ENCODE data around the gene ATP2C2.
"Not testable (repeated sequence)": the region's sequence is repeated elsewhere in the genome, so short reads cannot be mapped to it uniquely, and the experiment has no call there.

Gene ATP2C2

GRCh38 chr16:84450176-84450865 lies 82.0 kb downstream of the ATP2C2 start:
- H3K9me3 ChIP-seq (ENCODE audit: insufficient read depth, low read depth, low read length): no peaks in the 10 kb centered on the region
- H3K4me3 ChIP-seq (ENCODE audit: low read length): no peak overlapping the region
- no peaks in the 10 kb centered on the region for H3K4me1 ChIP-seq (ENCODE audit: insufficient read depth, low read length)
- H3K27me3 ChIP-seq (ENCODE audit: insufficient read depth, low read length): no peaks in the 10 kb centered on the region
- no peak overlapping the region for H3K9ac ChIP-seq (ENCODE audit: low read depth, low read length)
- H3K27ac ChIP-seq (ENCODE audit: low read length): no peak overlapping the region
- no peaks in the 10 kb centered on the region for H3K36me3 ChIP-seq (ENCODE audit: insufficient read depth, low read depth, low read length)

GRCh38 chr16:84451010-84451676 lies 82.8 kb downstream of the ATP2C2 start:
- not testable (repeated sequence) for H3K4me3 ChIP-seq (ENCODE audit: low read length); H3K27ac ChIP-seq (ENCODE audit: low read length); H3K9me3 ChIP-seq (ENCODE audit: insufficient read depth, low read depth, low read length); H3K36me3 ChIP-seq (ENCODE audit: insufficient read depth, low read depth, low read length); H3K9ac ChIP-seq (ENCODE audit: low read depth, low read length); H3K4me1 ChIP-seq (ENCODE audit: insufficient read depth, low read length); H3K27me3 ChIP-seq (ENCODE audit: insufficient read depth, low read length)

GRCh38 chr16:84451781-84452180 lies 83.4 kb downstream of the ATP2C2 start:
- H3K9ac ChIP-seq (ENCODE audit: low read depth, low read length): no peak overlapping the region
- H3K4me1 ChIP-seq (ENCODE audit: insufficient read depth, low read length): no peaks in the 10 kb centered on the region
- no peak overlapping the region for H3K4me3 ChIP-seq (ENCODE audit: low read length)
- no peaks in the 10 kb centered on the region for H3K27me3 ChIP-seq (ENCODE audit: insufficient read depth, low read length)
- H3K27ac ChIP-seq (ENCODE audit: low read length): no peak overlapping the region
- no peaks in the 10 kb centered on the region for H3K9me3 ChIP-seq (ENCODE audit: insufficient read depth, low read depth, low read length)
- H3K36me3 ChIP-seq (ENCODE audit: insufficient read depth, low read depth, low read length): no peaks in the 10 kb centered on the region

- Histone ChIP-seq H3K4me1 (ENCODE audit: insufficient read depth, low read length) (no peaks in the 10 kb centered on the region), H3K36me3 (ENCODE audit: insufficient read depth, low read depth, low read length) (no peaks in the 10 kb centered on the region)
These were observed 84.9 kb downstream of the ATP2C2 start for GRCh38 chr16:84453061-84453752.

GRCh38 chr16:84454611-84455010 lies 86.3 kb downstream of the ATP2C2 start:
- H3K4me1 ChIP-seq (ENCODE audit: insufficient read depth, low read length): no peaks in the 10 kb centered on the region
- no peak overlapping the region for H3K4me3 ChIP-seq (ENCODE audit: low read length)
- no peaks in the 10 kb centered on the region for H3K9me3 ChIP-seq (ENCODE audit: insufficient read depth, low read depth, low read length)
- no peaks in the 10 kb centered on the region for H3K36me3 ChIP-seq (ENCODE audit: insufficient read depth, low read depth, low read length)
- no peak overlapping the region for H3K9ac ChIP-seq (ENCODE audit: low read depth, low read length)
- H3K27me3 ChIP-seq (ENCODE audit: insufficient read depth, low read length): no peaks in the 10 kb centered on the region
- no peak overlapping the region for H3K27ac ChIP-seq (ENCODE audit: low read length)

More at GRCh38 chr16:84453061-84453752, 84.9 kb downstream of the ATP2C2 start:
- Histone ChIP-seq H3K27me3 (ENCODE audit: insufficient read depth, low read length) (no peaks in the 10 kb centered on the region), H3K4me3 (ENCODE audit: low read length) (no peak overlapping the region), H3K9ac (ENCODE audit: low read depth, low read length) (no peak overlapping the region), H3K9me3 (ENCODE audit: insufficient read depth, low read depth, low read length) (no peaks in the 10 kb centered on the region), H3K27ac (ENCODE audit: low read length) (no peak overlapping the region)

GRCh38 chr16:84455031-84455430 lies 86.7 kb downstream of the ATP2C2 start:
- Histone ChIP-seq H3K27ac (ENCODE audit: low read length) (no peak overlapping the region), H3K9ac (ENCODE audit: low read depth, low read length) (no peak overlapping the region), H3K27me3 (ENCODE audit: insufficient read depth, low read length) (no peaks in the 10 kb centered on the region), H3K36me3 (ENCODE audit: insufficient read depth, low read depth, low read length) (no peaks in the 10 kb centered on the region), H3K4me1 (ENCODE audit: insufficient read depth, low read length) (no peaks in the 10 kb centered on the region), H3K9me3 (ENCODE audit: insufficient read depth, low read depth, low read length) (no peaks in the 10 kb centered on the region), H3K4me3 (ENCODE audit: low read length) (no peak overlapping the region)

GRCh38 chr16:84458606-84459532 lies 90.5 kb downstream of the ATP2C2 start:
- Histone ChIP-seq H3K4me1 (ENCODE audit: insufficient read depth, low read length) (no peaks in the 10 kb centered on the region), H3K9ac (ENCODE audit: low read depth, low read length) (no peak overlapping the region), H3K27ac (ENCODE audit: low read length) (no peak overlapping the region), H3K36me3 (ENCODE audit: insufficient read depth, low read depth, low read length) (no peaks in the 10 kb centered on the region), H3K9me3 (ENCODE audit: insufficient read depth, low read depth, low read length) (no peaks in the 10 kb centered on the region), H3K27me3 (ENCODE audit: insufficient read depth, low read length) (no peaks in the 10 kb centered on the region), H3K4me3 (ENCODE audit: low read length) (no peak overlapping the region)

- Histone ChIP-seq H3K4me1 (ENCODE audit: insufficient read depth, low read length) (no peaks in the 10 kb centered on the region), H3K4me3 (ENCODE audit: low read length) (no peak overlapping the region), H3K36me3 (ENCODE audit: insufficient read depth, low read depth, low read length) (no peaks in the 10 kb centered on the region), H3K27me3 (ENCODE audit: insufficient read depth, low read length) (no peaks in the 10 kb centered on the region), H3K9ac (ENCODE audit: low read depth, low read length) (no peak overlapping the region), H3K9me3 (ENCODE audit: insufficient read depth, low read depth, low read length) (no peaks in the 10 kb centered on the region), H3K27ac (ENCODE audit: low read length) (no peak overlapping the region)
These were observed 91.2 kb downstream of the ATP2C2 start for GRCh38 chr16:84459533-84459894.

- no peaks in the 10 kb centered on the region for H3K9me3 ChIP-seq (ENCODE audit: insufficient read depth, low read depth, low read length)
- no peak overlapping the region for H3K9ac ChIP-seq (ENCODE audit: low read depth, low read length)
- no peaks in the 10 kb centered on the region for H3K4me1 ChIP-seq (ENCODE audit: insufficient read depth, low read length)
- no peak overlapping the region for H3K27ac ChIP-seq (ENCODE audit: low read length)
- H3K27me3 ChIP-seq (ENCODE audit: insufficient read depth, low read length): no peaks in the 10 kb centered on the region
- H3K4me3 ChIP-seq (ENCODE audit: low read length): no peak overlapping the region
- H3K36me3 ChIP-seq (ENCODE audit: insufficient read depth, low read depth, low read length): no peaks in the 10 kb centered on the region
These were observed 91.6 kb downstream of the ATP2C2 start for GRCh38 chr16:84459941-84460405.

- Histone ChIP-seq H3K9me3 (ENCODE audit: insufficient read depth, low read depth, low read length) (no peaks in the 10 kb centered on the region), H3K27ac (ENCODE audit: low read length) (no peak overlapping the region), H3K36me3 (ENCODE audit: insufficient read depth, low read depth, low read length) (no peaks in the 10 kb centered on the region), H3K4me3 (ENCODE audit: low read length) (no peak overlapping the region), H3K4me1 (ENCODE audit: insufficient read depth, low read length) (no peaks in the 10 kb centered on the region), H3K27me3 (ENCODE audit: insufficient read depth, low read length) (no peaks in the 10 kb centered on the region), H3K9ac (ENCODE audit: low read depth, low read length) (no peak overlapping the region)
These were observed 92.2 kb downstream of the ATP2C2 start for GRCh38 chr16:84460406-84461028.

- H3K36me3 ChIP-seq (ENCODE audit: insufficient read depth, low read depth, low read length): no peaks in the 10 kb centered on the region
- H3K4me3 ChIP-seq (ENCODE audit: low read length): no peak overlapping the region
- no peaks in the 10 kb centered on the region for H3K27me3 ChIP-seq (ENCODE audit: insufficient read depth, low read length)
- H3K27ac ChIP-seq (ENCODE audit: low read length): no peak overlapping the region
- H3K9ac ChIP-seq (ENCODE audit: low read depth, low read length): no peak overlapping the region
- no peaks in the 10 kb centered on the region for H3K9me3 ChIP-seq (ENCODE audit: insufficient read depth, low read depth, low read length)
- no peaks in the 10 kb centered on the region for H3K4me1 ChIP-seq (ENCODE audit: insufficient read depth, low read length)
These were observed 92.7 kb downstream of the ATP2C2 start for GRCh38 chr16:84461029-84461412.

Measured in iPS-20b (cell line).